Endothelial cell of umbilical vein (primary cell): ENCODE data around the gene PTER. TPM values are rescaled to one million over a fixed set of nuclear protein-coding genes. Genes with fewer than 3 reads are reported as not detected.

ENCODE experiments used
- BruUV-seq: library from RNA; stranded (reverse); fragments of 400-500 nt; replicated peaks from 2 replicates; lab custom pipeline; 2021; lab: Mats Ljungman, UMichigan
- CTCF ChIA-PET: fragments of 300-600, 350-600 bp; sonication (Branson Sonifier 250); formaldehyde crosslinking; loops from one replicate; lab custom pipeline; 2021; ENCODE audit warnings: antibody characterized with exemption, inconsistent platforms; lab: Charles Lee
- POLR2A ChIA-PET: fragments of 300-600, 350-600 bp; sonication (Branson Sonifier 250); formaldehyde crosslinking; loops from one replicate; lab custom pipeline; 2021; ENCODE audit warnings: antibody characterized with exemption, inconsistent platforms; lab: Charles Lee
- DNase-seq: peaks from one replicate; pipeline ENCODE4 v3.0.0-alpha.2; 2011; ENCODE audit warnings: low read depth, low spot score
- FAIRE-seq: peaks from 2 replicates; lab custom pipeline; 2011; peaks lifted over from hg19 to GRCh38; lab: Jason Lieb, UNC
- H2AFZ ChIP-seq: 2 replicates; pipeline ENCODE4 v1.6.0; 2012; ENCODE audit warnings: low read depth, low read length, control low read depth, inconsistent platforms
- H3K27ac ChIP-seq: 2 replicates; pipeline ENCODE4 v1.5.1; 2011; ENCODE audit warnings: low read depth, mild to moderate bottlenecking, control low read depth, low read length, moderate library complexity; ENCODE audit not compliant: insufficient read depth
- H3K27me3 ChIP-seq, 2 experiments: 2 replicates each; pipeline versions ENCODE4 v1.6.0 to v1.6.1; 2011; ENCODE audit warnings: low read length in 2 of 2, mixed read lengths in 1 of 2; ENCODE audit not compliant: control insufficient read depth in 2 of 2, insufficient read depth in 2 of 2
- H3K36me3 ChIP-seq, 2 experiments: 2 replicates in 1 of 2; 3 replicates in 1 of 2; pipeline ENCODE4 v1.5.1; 2011; ENCODE audit warnings: low read length in 2 of 2, mild to moderate bottlenecking in 1 of 2, moderate library complexity in 1 of 2; ENCODE audit not compliant: control insufficient read depth in 2 of 2, insufficient read depth in 2 of 2; ENCODE audit errors: extremely low read depth in 1 of 2
- H3K4me1 ChIP-seq: 3 replicates; pipeline ENCODE4 v1.5.1; 2011; ENCODE audit warnings: mild to moderate bottlenecking, low read length; ENCODE audit not compliant: control insufficient read depth, insufficient read depth; ENCODE audit errors: extremely low read depth
- H3K4me2 ChIP-seq: 2 replicates; pipeline ENCODE4 v1.6.1; 2011; ENCODE audit warnings: low read length, control low read depth, mixed read lengths; ENCODE audit not compliant: insufficient read depth
- H3K4me3 ChIP-seq, 3 experiments: fragments of 200-600 bp in 1 of 3; sonication (generic), shearing (Covaris generic) in 1 of 3; replicated peaks in 1 of 3; 2 replicates each; pipeline ENCODE4 v1.5.1; 2011 to 2016; ENCODE audit warnings: control low read depth in 3 of 3, low read length in 3 of 3, mild to moderate bottlenecking in 2 of 3, inconsistent platforms in 1 of 3, low read depth in 1 of 3, moderate library complexity in 1 of 3; ENCODE audit not compliant: insufficient read depth in 1 of 3
- H3K79me2 ChIP-seq: 2 replicates; pipeline ENCODE4 v1.6.0; 2012; ENCODE audit warnings: low read length, inconsistent platforms; ENCODE audit not compliant: control insufficient read depth, insufficient read depth
- H3K9ac ChIP-seq: replicated peaks from 2 replicates; pipeline ENCODE3; 2011; ENCODE audit warnings: low read length, control low read depth; ENCODE audit not compliant: insufficient read depth; ENCODE audit errors: extremely low read depth
- H3K9me1 ChIP-seq: replicated peaks from 3 replicates; pipeline ENCODE4 v1.6.0; 2011; ENCODE audit warnings: mild to moderate bottlenecking, low read length; ENCODE audit not compliant: control insufficient read depth, insufficient read depth; ENCODE audit errors: extremely low read depth
- H3K9me3 ChIP-seq: replicated peaks from 2 replicates; pipeline ENCODE4 v1.5.1; 2012; ENCODE audit warnings: low read length, inconsistent platforms; ENCODE audit not compliant: control insufficient read depth, insufficient read depth
- H4K20me1 ChIP-seq: replicated peaks from 2 replicates; pipeline ENCODE3; 2011; ENCODE audit warnings: mild to moderate bottlenecking, low read length; ENCODE audit not compliant: control insufficient read depth, insufficient read depth; ENCODE audit errors: extremely low read depth
- CTCF ChIP-seq, 2 donors: IDR thresholded peaks; 1 replicate in 1 of 2; 2 replicates in 1 of 2; pipeline ENCODE4 v1.5.1; 2011; ENCODE audit warnings: low read length in 2 of 2, mild to moderate bottlenecking in 2 of 2, moderate library complexity in 2 of 2, control low read depth in 1 of 2, inconsistent platforms in 1 of 2, low read depth in 1 of 2; ENCODE audit not compliant: insufficient read depth in 1 of 2; ENCODE audit errors: extremely low read depth in 1 of 2
- EZH2 ChIP-seq: IDR thresholded peaks from 2 replicates; pipeline ENCODE4 v1.6.1; 2012; ENCODE audit warnings: borderline replicate concordance, low read depth, mild to moderate bottlenecking, moderate library complexity, low read length, inconsistent platforms; ENCODE audit not compliant: severe bottlenecking
- FOS ChIP-seq: IDR thresholded peaks from 2 replicates; pipeline ENCODE4 v1.6.1; 2011; ENCODE audit warnings: mild to moderate bottlenecking, low read length, moderate library complexity, borderline replicate concordance; ENCODE audit not compliant: insufficient read depth
- GATA2 ChIP-seq: IDR thresholded peaks from 2 replicates; pipeline ENCODE4 v1.7.0; 2011; ENCODE audit warnings: low read depth, mild to moderate bottlenecking, moderate library complexity, mixed read lengths, low read length; ENCODE audit not compliant: insufficient read length, insufficient read depth
- MYC ChIP-seq: IDR thresholded peaks from one replicate; pipeline ENCODE4 v1.6.1; 2011; ENCODE audit warnings: mild to moderate bottlenecking, low read depth, low read length
- POLR2A ChIP-seq: IDR thresholded peaks from 2 replicates; pipeline ENCODE4 v1.6.1; 2012; ENCODE audit warnings: low read depth, mild to moderate bottlenecking, control low read depth, low read length
- POLR2AphosphoS5 ChIP-seq: IDR thresholded peaks from 2 replicates; pipeline ENCODE4 v1.6.1; 2012; ENCODE audit warnings: low read depth, mild to moderate bottlenecking, control low read depth, low read length, moderate library complexity; ENCODE audit not compliant: insufficient read depth
- dilution Hi-C: fragments of 300-500 bp; cut with MboI; formaldehyde crosslinking; loops from one replicate; pipeline ENCODE4 v1.15.0; 2019; ENCODE audit warnings: low sequenced_read_pairs; ENCODE audit not compliant: extremely low pct_ligation_motif_present
- intact Hi-C: fragments of 100-400 bp; cut with micrococcal nuclease; formaldehyde crosslinking; loops from one replicate; pipeline ENCODE4 v1.10.0; 2022
- polyA plus RNA-seq, 4 experiments: library from polyadenylated mRNA; depleted of rRNA in 3 of 4; stranded (reverse) in 3 of 4; unstranded in 1 of 4; fragments of >200 nt; gene quantifications; 2 replicates each; pipeline versions ENCODE4 v1.2.1 to v1.2.3, GENCODE V29; 2011 to 2012; ENCODE audit warnings: missing spikeins in 1 of 4
- total RNA-seq: library from RNA; stranded (reverse); gene quantifications from 2 replicates; pipeline ENCODE4 v1.2.3, GENCODE V29; 2021

PTER gene
- total and polyA plus RNA-seq, 2 donors (not counting 3 experiments of a cell fraction or from before 2014, with no cell fraction given), result 1.6 to 4.6 TPM

- no peaks in the 10 kb centered on the region for H3K36me3 ChIP-seq
- peaks cover 3% of the 10 kb centered on the region for H3K4me1 ChIP-seq
- ChIA-PET CTCF (interaction anchor here (1.0 to 2.1 kb wide), 2 partner anchors 85 to 109 kb away, joined by 4 to 5 read pairs; partner anchors contain the start of gene C1QL3), POLR2A (interaction anchor here (1.4 kb wide), 1 partner anchor 381 kb away, joined by 4 read pairs; the partner anchor contains the start of gene RSU1)
- TF ChIP-seq MYC, result no peak
- no peaks in the 10 kb centered on the region for H3K27me3 ChIP-seq
- peak overlapping the region; percentile 88 for H2AFZ ChIP-seq
- H3K4me2 ChIP-seq, result peak overlapping the region; percentile 88
- peak overlapping the region; percentile 10 to 54 (median 41) for H3K4me3 ChIP-seq
- H3K79me2 ChIP-seq, result no peaks in the 10 kb centered on the region
- H3K9me1 ChIP-seq, result no peaks in the 10 kb centered on the region
- intact Hi-C loops (loop anchor here (1.0 kb wide), 2 partner anchors 341 to 576 kb away; partner anchors contain the start of gene MINDY3), dilution Hi-C loops (no loop called here)
- DNase-seq (no peak), FAIRE-seq (no peak)
- H3K9me3 ChIP-seq, result no peaks in the 10 kb centered on the region
- no TSS peak for BruUV-seq
- H3K9ac ChIP-seq, result no peak overlapping the region
- H4K20me1 ChIP-seq, result no peaks in the 10 kb centered on the region
- H3K27ac ChIP-seq, result no peak overlapping the region
Measured at GRCh38 chr10:16436367-16436757, 448 bp upstream of the PTER start.

GRCh38 chr10:16437540-16437894 is 707 bp downstream of the PTER start:
- Histone ChIP-seq H3K4me2 (no peak overlapping the region), H3K36me3 (no peaks in the 10 kb centered on the region), H3K9ac (no peak overlapping the region), H3K79me2 (no peaks in the 10 kb centered on the region), H3K4me1 (peaks cover 3% of the 10 kb centered on the region), H2AFZ (peak overlapping the region; percentile 8), H3K9me1 (no peaks in the 10 kb centered on the region), H3K4me3 (peak overlapping the region in 1 of 3 experiments; percentile 41), H3K9me3 (no peaks in the 10 kb centered on the region), H4K20me1 (no peaks in the 10 kb centered on the region), H3K27me3 (no peaks in the 10 kb centered on the region), H3K27ac (no peak overlapping the region)
- ChIA-PET POLR2A (interaction anchor here (1.4 kb wide), 1 partner anchor 380 kb away, joined by 4 read pairs; the partner anchor contains the start of gene RSU1), CTCF (interaction anchor here (1.0 to 2.1 kb wide), 3 partner anchors 81 to 108 kb away, joined by 4 to 5 read pairs (median 5); partner anchors contain the start of gene C1QL3)
- dilution Hi-C loops, result no loop called here
- no peak for TF ChIP-seq POLR2AphosphoS5
- no peak for TF ChIP-seq CTCF (IDR thresholded peaks at IDR 0.05; ENCODE audit: extremely low read depth in 1 of 2, insufficient read depth in 1 of 2, low read depth in 1 of 2, low read length in 2 of 2)
- TF ChIP-seq FOS, result no peak
- TF ChIP-seq GATA2, result no peak
- no peak for TF ChIP-seq POLR2A
- no peak for TF ChIP-seq EZH2
- intact Hi-C loops, result no loop called here
- FAIRE-seq (no peak), DNase-seq (no peak)
- TSS peak; percentile 47 for BruUV-seq
